Measurements from ENCODE around the gene MMP28. TPM values are rescaled to one million over a fixed set of nuclear protein-coding genes. Genes with fewer than 3 reads are reported as not detected.

Gene MMP28
- total RNA-seq, 1 experiment from 2014 or later: 2.4 TPM

GRCh38 chr17:35841101-35841500 lies 45.7 kb upstream of the MMP28 start:
- Histone ChIP-seq H3K27ac (ENCODE audit: low read length) (no peak overlapping the region), H3K36me3 (ENCODE audit: low read depth, low read length) (peaks cover 30% of the 10 kb centered on the region), H3K4me3 (ENCODE audit: low read length) (no peak overlapping the region), H3K9ac (ENCODE audit: low read length) (no peak overlapping the region), H3K9me3 (ENCODE audit: low read length) (no peaks in the 10 kb centered on the region), H3K9me2 (replicated peaks; ENCODE audit: low read length) (no peaks in the 10 kb centered on the region), H3K79me2 (ENCODE audit: low read length) (no peaks in the 10 kb centered on the region), H2AFZ (ENCODE audit: low read length) (no peak overlapping the region), H3K4me1 (ENCODE audit: insufficient read depth, low read length) (no peaks in the 10 kb centered on the region), H3K4me2 (ENCODE audit: low read length) (no peak overlapping the region), H4K20me1 (ENCODE audit: low read length) (no peaks in the 10 kb centered on the region), H3K27me3 (ENCODE audit: low read length) (no peaks in the 10 kb centered on the region), H3F3A (ENCODE audit: low read length, unreplicated experiment) (no peaks in the 10 kb centered on the region)
- BruUV-seq (replicated peaks): no TSS peak
- CTCF ChIA-PET: no interaction called here
- intact Hi-C loops (cut with micrococcal nuclease): no loop called here
- DNase-seq: no peak
- POLR2A ChIA-PET (ENCODE audit: unreplicated experiment): no interaction called here
- TF ChIP-seq CTCF (conservative IDR thresholded peaks at IDR 0.05; ENCODE audit: low read depth, low read length) (no peak), EZH2 (IDR thresholded peaks at IDR 0.05; ENCODE audit: low read length, unreplicated experiment) (no peak), EZH2phosphoT487 (IDR thresholded peaks at IDR 0.05; ENCODE audit: borderline replicate concordance, low read length) (no peak)
- no peak for ATAC-seq

- H3F3A ChIP-seq (ENCODE audit: low read length, unreplicated experiment): no peaks in the 10 kb centered on the region
- H2AFZ ChIP-seq (ENCODE audit: low read length): no peak overlapping the region
- H3K4me3 ChIP-seq (ENCODE audit: low read length): no peak overlapping the region
- H4K20me1 ChIP-seq (ENCODE audit: low read length): peaks cover 9% of the 10 kb centered on the region; the same call in 1 of the 2 replicates
- TF ChIP-seq EZH2 (IDR thresholded peaks at IDR 0.05; ENCODE audit: low read length, unreplicated experiment) (no peak), CTCF (conservative IDR thresholded peaks at IDR 0.05; ENCODE audit: low read depth, low read length) (no peak), EZH2phosphoT487 (IDR thresholded peaks at IDR 0.05; ENCODE audit: borderline replicate concordance, low read length) (no peak)
- no peak overlapping the region for H3K4me2 ChIP-seq (ENCODE audit: low read length)
- no peaks in the 10 kb centered on the region for H3K9me2 ChIP-seq (replicated peaks; ENCODE audit: low read length)
- no peaks in the 10 kb centered on the region for H3K9me3 ChIP-seq (ENCODE audit: low read length)
- H3K9ac ChIP-seq (ENCODE audit: low read length): no peak overlapping the region
- H3K27me3 ChIP-seq (ENCODE audit: low read length): no peaks in the 10 kb centered on the region
- DNase-seq (no peak), ATAC-seq (no peak)
- CTCF ChIA-PET: no interaction called here
- intact Hi-C loops (cut with micrococcal nuclease): no loop called here
- BruUV-seq (replicated peaks): no TSS peak
- no peaks in the 10 kb centered on the region for H3K4me1 ChIP-seq (ENCODE audit: insufficient read depth, low read length)
- peaks cover 20% of the 10 kb centered on the region for H3K79me2 ChIP-seq (ENCODE audit: low read length)
- POLR2A ChIA-PET (ENCODE audit: unreplicated experiment): no interaction called here
- H3K27ac ChIP-seq (ENCODE audit: low read length): no peak overlapping the region
- peaks cover 55% of the 10 kb centered on the region for H3K36me3 ChIP-seq (ENCODE audit: low read depth, low read length)
These were observed 29.8 kb upstream of the MMP28 start for GRCh38 chr17:35825206-35825605.

- ChIA-PET POLR2A (ENCODE audit: unreplicated experiment) (no interaction called here), CTCF (no interaction called here)
- Histone ChIP-seq H3K4me2 (ENCODE audit: low read length) (no peak overlapping the region), H3K27ac (ENCODE audit: low read length) (no peak overlapping the region), H2AFZ (ENCODE audit: low read length) (no peak overlapping the region), H3K9me2 (replicated peaks; ENCODE audit: low read length) (no peaks in the 10 kb centered on the region), H3K9me3 (ENCODE audit: low read length) (no peaks in the 10 kb centered on the region), H3F3A (ENCODE audit: low read length, unreplicated experiment) (no peaks in the 10 kb centered on the region), H3K9ac (ENCODE audit: low read length) (no peak overlapping the region), H3K4me3 (ENCODE audit: low read length) (no peak overlapping the region), H3K4me1 (ENCODE audit: insufficient read depth, low read length) (no peaks in the 10 kb centered on the region), H3K79me2 (ENCODE audit: low read length) (peaks cover 59% of the 10 kb centered on the region), H3K27me3 (ENCODE audit: low read length) (no peaks in the 10 kb centered on the region), H3K36me3 (ENCODE audit: low read depth, low read length) (peaks cover 72% of the 10 kb centered on the region), H4K20me1 (ENCODE audit: low read length) (peaks cover 14% of the 10 kb centered on the region; the same call in 1 of the 2 replicates)
- intact Hi-C loops (cut with micrococcal nuclease): no loop called here
- no peak for TF ChIP-seq EZH2 (IDR thresholded peaks at IDR 0.05; ENCODE audit: low read length, unreplicated experiment)
- TF ChIP-seq CTCF (conservative IDR thresholded peaks at IDR 0.05; ENCODE audit: low read depth, low read length): no peak
- TF ChIP-seq EZH2phosphoT487 (IDR thresholded peaks at IDR 0.05; ENCODE audit: borderline replicate concordance, low read length): no peak
- ATAC-seq: no peak
- no peak for DNase-seq
- no TSS peak for BruUV-seq (replicated peaks)
These were observed 25.9 kb upstream of the MMP28 start for GRCh38 chr17:35821308-35821707.

Data from PC-3 (cell line).